Measurements from ENCODE around the gene CACTIN. TPM values are rescaled to one million over a fixed set of nuclear protein-coding genes. Genes with fewer than 3 reads are reported as not detected.
"Not testable (repeated sequence)": the region's sequence is repeated elsewhere in the genome, so short reads cannot be mapped to it uniquely, and the experiment has no call there.

The CACTIN gene
- total and polyA plus RNA-seq, 2 of the 8 experiments (the other 6 are each of a cell fraction or from before 2014, with no cell fraction given): 25.8 to 29.9 TPM

DNA sequence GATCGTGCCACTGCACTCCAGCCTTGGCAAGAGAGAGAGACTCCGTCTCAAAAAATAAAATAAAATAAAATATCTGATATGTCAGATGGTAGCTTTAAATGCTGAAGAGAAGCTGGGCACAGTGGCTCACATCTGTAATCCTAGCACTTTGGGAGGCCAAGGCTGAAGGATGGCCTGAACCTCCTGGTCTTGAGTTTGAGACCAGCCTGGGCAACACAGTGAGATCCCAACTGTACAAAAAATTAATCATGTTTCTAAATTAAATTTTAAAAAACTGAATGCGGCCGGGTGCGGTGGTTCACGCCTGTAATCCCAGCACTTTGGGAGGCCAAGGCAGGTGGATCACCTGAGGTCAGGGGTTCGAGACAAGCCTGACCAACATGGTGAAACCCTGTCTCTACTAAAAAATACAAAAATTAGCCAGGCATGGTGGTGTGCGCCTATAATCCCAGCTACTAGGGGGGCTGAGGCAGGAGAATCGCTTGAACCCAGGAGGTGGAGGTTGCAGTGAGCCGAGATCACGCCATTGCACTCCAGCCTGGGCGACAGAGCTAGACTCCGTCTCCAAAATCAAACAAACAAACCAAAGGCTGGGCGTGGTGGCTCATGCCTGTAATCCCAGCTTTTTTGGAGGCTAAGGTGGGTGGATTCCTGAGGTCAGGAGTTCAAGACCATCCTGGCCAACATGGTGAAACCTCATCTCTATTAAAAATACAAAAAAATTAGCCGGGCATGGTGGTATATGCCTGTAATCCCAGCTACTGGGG, 42.4 kb downstream of the CACTIN start:
- H3K27me3 ChIP-seq (replicated peaks in 1 of 4; ENCODE audit: control insufficient read depth in 3 of 4, extremely low read depth in 1 of 4, insufficient read depth in 3 of 4, low read length in 3 of 4): peaks cover 11 to 21% (median 14%) of the 10 kb centered on the region in 4 experiments; a peak in 6 of 7 replicates
- H3K9me3 ChIP-seq (ENCODE audit: insufficient read depth in 2 of 2, low read depth in 1 of 2, low read length in 1 of 2); H2BK15ac ChIP-seq (ENCODE audit: low read length); H3K27ac ChIP-seq (ENCODE audit: low read depth, low read length); H3K36me3 ChIP-seq (ENCODE audit: control insufficient read depth in 2 of 4, insufficient read depth in 4 of 4, low read length in 3 of 4); H3K23ac ChIP-seq (ENCODE audit: insufficient read length); H2BK5ac ChIP-seq (ENCODE audit: low read depth, low read length); DNase-seq (ENCODE audit: low read depth in 1 of 2, low spot score in 2 of 2); H4K5ac ChIP-seq (ENCODE audit: insufficient read length, low read depth, low read length); H3K4me1 ChIP-seq (replicated peaks in 1 of 4; ENCODE audit: control insufficient read depth in 3 of 4, insufficient read depth in 4 of 4, low read length in 3 of 4); H3K79me2 ChIP-seq (ENCODE audit: control insufficient read depth in 1 of 2, insufficient read depth in 2 of 2, low read length in 2 of 2); H2AFZ ChIP-seq (ENCODE audit: low read length); H2BK120ac ChIP-seq (replicated peaks; ENCODE audit: low read depth, low read length); H3K4me2 ChIP-seq (ENCODE audit: insufficient read depth in 1 of 2, low read depth in 2 of 2, low read length in 2 of 2); H4K20me1 ChIP-seq (replicated peaks in 1 of 2; ENCODE audit: control insufficient read depth in 1 of 2, insufficient read depth in 2 of 2, low read length in 2 of 2); H3K4ac ChIP-seq (replicated peaks; ENCODE audit: insufficient read length, low read depth, low read length); H4K91ac ChIP-seq (replicated peaks; ENCODE audit: insufficient read length, low read length); H3K23me2 ChIP-seq (ENCODE audit: low read depth, low read length); H3K79me1 ChIP-seq (ENCODE audit: low read depth, low read length); H2BK12ac ChIP-seq (ENCODE audit: low read depth, low read length); H3K56ac ChIP-seq (replicated peaks; ENCODE audit: insufficient read length, low read depth, low read length); FAIRE-seq; H2BK20ac ChIP-seq (ENCODE audit: low read length); H3K4me3 ChIP-seq (ENCODE audit: extremely low read depth in 1 of 4, insufficient read depth in 2 of 4, low read depth in 3 of 4, low read length in 4 of 4); H2AK5ac ChIP-seq (ENCODE audit: low read depth, low read length); H3K14ac ChIP-seq (ENCODE audit: insufficient read length); H4K8ac ChIP-seq (ENCODE audit: extremely low read depth, insufficient read depth, low read length); H3K9ac ChIP-seq (replicated peaks in 1 of 4; ENCODE audit: extremely low read depth in 1 of 4, low read depth in 3 of 4, low read length in 3 of 4); H3K18ac ChIP-seq (ENCODE audit: extremely low read depth, low read length): not testable (repeated sequence)
- CTCF ChIA-PET (ENCODE audit: partially characterized antibody): interaction anchor here (0.6 to 4.7 kb wide), 18 partner anchors 8 to 1077 kb away, joined by 3 to 38 read pairs (median 4); partner anchors contain the start of genes MFSD12 and TJP3
- 90% methylated on average over 15 of the region's 15 CpGs; no CpG with 5 or more reads in 1 of the 2 experiments for WGBS, 2 experiments (ENCODE audit: extremely low coverage in 1 of 2, insufficient coverage in 1 of 2, insufficient read length in 1 of 2, insufficient replicate concordance in 2 of 2, low coverage in 1 of 2, low lambda C conversion rate in 2 of 2, missing lambda C conversion rate in 1 of 2)
- POLR2A ChIA-PET (ENCODE audit: partially characterized antibody): interaction anchor here (0.8 to 1.2 kb wide), 3 partner anchors 17 to 34 kb away, joined by 3 to 4 read pairs (median 3); no protein-coding TSS in a partner anchor
